Activated T-cell treated with anti-CD3 and anti-CD28 coated beads, Interleukin-2, amount 50 U/mL, for 48 hours (primary cell): ENCODE results near the gene GPD1L.
"Not testable (repeated sequence)": the region's sequence is repeated elsewhere in the genome, so short reads cannot be mapped to it uniquely, and the experiment has no call there.

Experiments used
- DNase-seq, 2 experiments: peaks; one replicate each; pipeline ENCODE4 v3.0.0-alpha.2; 2020

GPD1L gene

DNA sequence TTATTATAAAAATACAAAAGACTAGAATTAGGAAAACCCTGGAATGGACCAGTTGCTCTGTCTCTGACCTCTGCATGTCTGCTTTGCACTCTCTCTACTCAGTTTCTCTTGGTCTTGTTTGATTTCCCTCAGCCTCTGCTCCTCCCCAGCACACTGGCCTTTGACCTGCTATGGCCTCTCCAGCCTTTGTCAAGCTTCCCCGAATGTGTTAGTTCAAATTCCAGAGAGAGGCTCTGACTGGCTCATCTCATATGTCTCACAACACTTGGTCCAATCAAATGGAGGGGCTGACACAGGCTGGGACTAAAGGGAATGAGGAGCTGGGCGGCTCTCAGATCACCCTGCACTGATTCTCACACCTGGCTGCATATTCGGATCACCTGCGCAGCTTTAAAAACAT, 79.7 kb downstream of the GPD1L start:
- no peak for DNase-seq

DNA sequence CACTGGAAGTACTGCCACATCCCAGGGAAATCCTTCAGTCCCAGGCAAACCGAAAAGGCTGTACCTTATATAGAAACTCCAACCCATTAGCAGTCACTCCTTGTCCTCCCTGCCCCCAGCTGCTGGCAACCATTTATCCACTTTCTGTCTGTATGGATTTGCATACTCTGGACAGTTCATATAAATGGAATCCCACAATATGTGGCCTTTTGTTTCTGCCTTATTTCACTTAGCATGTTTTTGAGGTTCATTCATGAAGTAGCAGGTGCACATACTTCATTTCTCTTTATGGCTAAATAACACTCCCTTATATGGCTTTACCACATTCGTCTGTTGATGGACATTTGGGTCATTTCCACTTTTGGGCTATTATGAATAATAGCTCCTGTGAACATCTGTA, 80.5 kb downstream of the GPD1L start:
- no peak for DNase-seq

DNA sequence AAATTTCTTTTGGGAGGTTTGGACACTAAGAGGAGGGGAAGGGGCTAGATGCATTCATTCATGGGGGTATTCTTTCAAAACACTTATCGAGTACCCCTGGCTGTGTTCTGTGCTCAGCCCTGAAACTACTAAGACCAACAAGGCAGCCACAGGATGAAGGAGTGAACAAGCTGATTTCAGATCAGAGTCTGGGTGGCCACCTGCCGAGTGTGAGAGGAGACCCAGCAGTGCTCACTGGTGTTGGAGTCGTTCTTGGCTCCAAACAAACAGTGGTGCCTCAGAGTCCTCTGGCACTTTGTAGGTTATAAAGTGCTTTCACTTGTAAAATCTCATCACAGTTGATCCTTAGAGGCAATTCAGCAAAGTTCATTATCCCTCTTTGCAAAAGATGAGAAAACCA, 83.3 kb downstream of the GPD1L start:
- no peak for DNase-seq

DNA sequence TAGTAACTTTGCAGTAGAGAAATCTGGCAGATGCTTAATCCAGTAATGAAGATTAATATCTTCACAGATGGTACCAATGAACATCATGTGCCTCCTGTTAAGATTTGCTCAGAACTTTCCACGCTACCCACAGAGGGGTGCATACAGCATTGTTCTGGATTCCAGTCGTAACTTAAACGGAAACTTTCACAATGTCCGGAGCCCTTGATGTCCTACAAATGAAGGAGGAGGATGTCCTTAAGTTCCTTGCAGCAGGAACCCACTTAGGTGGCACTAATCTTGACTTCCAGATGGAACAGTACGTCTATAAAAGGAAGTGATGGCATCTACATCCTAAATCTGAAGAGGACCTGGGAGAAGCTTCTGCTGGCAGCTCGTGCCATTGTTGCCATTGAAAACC, 84.1 kb downstream of the GPD1L start:
- DNase-seq, result not testable (repeated sequence)

DNA sequence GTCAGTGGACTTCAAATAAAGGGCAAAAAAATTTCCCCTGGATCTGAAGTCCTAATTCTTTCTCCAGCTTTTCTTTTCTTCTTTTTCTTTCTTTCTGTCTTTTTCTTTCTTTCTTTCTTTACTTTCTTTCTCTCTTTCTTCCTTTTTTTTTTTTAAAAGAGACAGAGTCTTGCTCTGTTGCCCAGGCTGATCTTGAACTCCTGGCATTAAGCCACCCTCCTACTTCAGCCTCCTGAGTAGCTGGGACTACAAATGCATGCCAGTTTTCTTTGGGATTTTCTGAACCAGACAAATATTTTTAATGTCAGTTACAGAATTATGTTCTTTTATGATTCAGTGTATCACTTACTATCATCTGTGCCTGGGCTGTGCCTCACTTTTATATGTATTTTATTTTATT, 86.7 kb downstream of the GPD1L start:
- no peak for DNase-seq

DNA sequence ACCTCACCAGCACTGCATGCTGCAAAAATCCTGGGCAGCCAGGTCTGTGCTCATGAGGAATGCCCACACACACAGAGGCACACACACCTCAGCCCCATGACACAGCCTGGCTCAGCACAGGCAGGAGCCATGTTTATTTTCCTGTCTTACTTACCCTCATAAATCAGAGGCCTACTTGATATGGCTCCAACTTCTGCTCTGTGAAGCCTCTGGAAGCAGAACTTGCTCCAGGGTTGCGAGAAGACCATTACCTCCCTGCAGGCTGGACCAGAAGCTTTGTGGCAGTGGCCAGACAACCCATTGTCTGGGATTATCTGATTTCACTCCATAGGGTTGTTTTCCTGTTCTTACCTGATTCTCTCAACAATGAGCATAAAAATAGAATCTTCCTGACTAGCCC, 88.2 kb downstream of the GPD1L start:
- no peak for DNase-seq

DNA sequence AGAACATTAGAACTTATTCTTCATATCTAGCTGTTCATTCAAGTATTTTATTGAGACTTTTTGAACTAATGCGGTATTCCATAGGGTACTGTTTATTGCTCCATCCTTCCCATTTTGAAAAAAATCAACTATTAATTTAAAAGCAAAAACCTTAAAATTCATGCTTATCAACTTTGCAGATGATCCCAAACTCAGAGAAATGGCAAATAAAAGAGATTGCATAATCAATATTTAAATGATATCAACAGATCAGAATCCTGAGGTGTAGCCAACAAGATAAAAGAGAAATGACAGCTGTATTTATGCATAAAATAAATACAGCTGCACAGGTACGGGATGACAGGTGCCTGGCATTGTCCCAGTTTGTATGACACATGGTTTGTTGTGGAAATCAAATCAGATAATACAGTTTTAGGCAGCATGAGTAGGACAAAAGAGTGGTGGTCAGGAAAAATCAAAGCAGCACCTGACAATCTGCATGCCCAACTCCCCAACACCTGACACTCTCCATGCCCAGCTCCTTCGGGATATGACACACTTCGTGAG, 89.6 kb downstream of the GPD1L start:
- no peak for DNase-seq

DNA sequence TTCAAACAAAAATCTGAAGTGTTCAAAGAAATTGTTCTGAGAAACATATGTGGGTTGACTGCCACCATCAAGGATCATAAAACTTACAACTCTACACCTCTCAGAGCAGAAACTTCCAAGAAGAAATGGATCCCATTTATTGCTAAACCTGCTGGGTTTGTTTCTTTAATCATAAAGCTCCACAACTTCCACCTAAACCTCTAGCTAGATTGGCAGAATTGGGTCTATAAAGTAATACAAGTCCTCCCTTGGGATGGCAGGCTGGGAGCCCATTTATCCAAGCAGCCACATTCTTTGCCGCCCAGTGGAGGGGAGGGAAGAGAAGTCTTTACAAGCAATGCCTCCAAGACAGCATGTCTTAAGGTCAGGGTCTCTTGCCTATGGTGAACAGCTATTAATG, 91.6 kb downstream of the GPD1L start:
- no peak for DNase-seq

DNA sequence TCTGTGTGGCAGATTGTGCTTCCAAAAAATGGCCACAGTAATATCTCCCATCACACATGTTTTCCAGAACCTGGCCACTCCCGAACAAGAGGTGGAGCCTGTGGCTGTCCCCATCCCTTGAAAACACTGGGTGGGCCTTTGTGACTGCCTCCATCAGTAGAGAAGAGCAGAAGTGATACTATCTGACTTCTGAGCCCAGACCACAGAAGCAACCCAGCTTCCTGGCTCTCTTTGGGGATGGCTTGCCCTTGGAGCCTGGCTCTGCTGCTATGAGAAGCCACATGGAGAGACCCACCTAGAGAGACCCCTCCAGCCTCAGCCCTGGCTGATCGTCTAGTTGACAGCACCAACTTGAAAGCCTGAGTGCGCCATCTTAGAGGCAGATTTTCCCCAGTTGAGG, 92.3 kb downstream of the GPD1L start:
- DNase-seq, result no peak

DNA sequence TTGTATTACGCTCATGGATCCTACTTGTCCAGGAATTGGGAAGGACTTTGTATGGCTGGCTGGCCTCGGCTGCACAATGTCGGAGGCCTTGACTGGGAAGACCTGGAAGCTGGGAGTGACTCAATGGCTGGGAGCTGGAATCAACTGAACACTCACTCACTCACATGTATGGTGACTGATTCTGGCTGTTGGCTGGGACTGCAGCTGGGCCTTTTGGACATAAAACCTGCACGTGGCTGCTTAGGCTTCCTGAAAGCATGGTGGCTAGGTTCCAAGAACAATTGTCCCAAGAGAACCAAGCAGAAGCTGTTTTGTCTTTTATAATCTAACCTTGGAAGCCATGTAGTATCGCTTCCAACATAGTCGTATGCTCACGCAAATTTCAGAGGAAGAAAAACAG, 94.1 kb downstream of the GPD1L start:
- DNase-seq, result no peak

DNA sequence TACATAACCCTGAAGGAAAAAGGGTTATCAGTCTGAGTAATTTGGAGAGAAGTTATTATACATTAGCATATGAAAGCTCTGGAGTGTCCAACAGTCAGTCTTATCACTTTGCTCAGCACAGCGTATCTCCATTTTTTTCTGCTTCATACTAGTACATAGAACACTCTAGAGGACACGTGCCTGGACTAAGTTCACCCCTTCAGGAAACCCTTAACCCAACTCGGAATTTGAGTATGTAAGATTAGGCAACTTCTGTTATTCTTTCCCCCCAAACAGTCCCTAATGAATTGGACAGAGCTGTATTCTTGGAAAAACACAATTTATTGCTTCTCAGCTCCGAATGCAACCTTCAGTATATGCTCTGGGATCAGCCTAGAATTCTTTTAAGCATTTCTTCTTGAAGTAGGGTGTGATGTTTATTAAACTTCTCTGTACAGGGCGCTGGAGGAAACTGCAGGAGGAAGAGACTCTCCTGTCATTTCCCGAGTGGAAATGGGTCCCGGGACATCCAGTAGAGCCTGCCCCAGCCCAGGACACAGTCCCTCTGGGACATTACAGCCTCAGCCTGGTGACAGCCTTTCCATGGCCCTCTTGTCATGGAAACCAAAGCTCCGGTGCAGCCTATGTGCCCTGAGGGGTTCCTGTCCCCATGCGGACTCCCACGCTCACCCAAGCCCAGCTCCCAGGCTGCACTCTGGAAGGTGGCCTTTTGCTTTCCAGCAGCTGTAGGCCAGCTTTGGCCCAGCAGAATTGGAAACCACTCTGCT, 94.8 kb downstream of the GPD1L start:
- no peak for DNase-seq

DNA sequence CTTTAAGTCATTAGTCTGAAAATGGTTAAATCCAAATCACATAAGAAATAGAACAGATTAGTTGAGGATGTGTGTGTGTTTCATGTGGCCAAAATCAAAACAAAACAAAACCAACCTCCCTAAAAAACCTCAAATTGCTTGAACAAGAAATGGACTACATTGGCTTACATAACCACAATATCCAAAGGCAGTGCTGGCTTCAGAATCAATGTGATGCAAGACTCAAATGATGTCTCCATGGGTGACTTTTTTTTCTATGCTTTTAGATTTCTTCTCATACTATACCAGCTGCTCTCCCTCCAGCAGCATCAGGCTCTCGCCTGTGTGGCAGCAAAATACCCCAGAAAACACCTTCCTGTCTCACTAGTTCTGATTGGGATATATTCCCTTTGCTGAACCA, 96.1 kb downstream of the GPD1L start:
- DNase-seq, result no peak

DNA sequence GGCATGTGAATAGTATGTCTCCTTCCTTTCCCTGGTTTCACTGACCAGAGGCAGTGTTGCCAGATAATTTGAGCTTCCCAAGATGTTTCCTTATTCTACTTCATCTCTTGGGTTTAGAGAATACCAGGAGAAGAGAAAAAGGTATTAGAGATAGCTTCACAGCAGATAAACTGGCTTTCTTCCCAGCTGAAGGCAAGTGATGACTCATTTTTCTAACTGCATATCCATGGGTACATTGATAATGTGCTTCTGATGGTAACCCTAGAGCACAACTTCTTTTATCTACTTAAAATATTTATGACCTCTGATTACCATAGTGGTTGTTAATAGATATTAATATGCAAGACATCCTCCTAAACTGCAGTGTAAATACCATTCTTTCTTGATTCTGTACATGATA, 97.4 kb downstream of the GPD1L start:
- DNase-seq, result no peak

DNA sequence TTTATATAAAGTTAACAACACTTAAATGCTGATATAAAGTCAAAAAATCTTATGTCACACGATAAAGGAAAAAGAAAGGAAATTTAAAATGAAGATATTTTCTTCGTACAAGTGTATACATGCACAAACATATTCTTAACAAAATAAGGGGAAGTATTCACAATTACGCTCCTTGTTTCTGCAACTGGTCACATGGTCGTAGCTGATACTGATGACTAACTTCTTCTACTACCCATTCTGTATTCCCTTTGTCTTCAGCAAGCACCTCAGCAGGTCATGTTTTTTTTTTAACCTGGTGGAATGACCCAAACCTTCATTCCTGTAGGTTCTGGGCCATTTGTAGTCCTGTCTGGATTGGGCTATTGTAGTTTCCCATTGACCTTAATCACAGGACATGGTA, 102.0 kb downstream of the GPD1L start:
- DNase-seq, result no peak

DNA sequence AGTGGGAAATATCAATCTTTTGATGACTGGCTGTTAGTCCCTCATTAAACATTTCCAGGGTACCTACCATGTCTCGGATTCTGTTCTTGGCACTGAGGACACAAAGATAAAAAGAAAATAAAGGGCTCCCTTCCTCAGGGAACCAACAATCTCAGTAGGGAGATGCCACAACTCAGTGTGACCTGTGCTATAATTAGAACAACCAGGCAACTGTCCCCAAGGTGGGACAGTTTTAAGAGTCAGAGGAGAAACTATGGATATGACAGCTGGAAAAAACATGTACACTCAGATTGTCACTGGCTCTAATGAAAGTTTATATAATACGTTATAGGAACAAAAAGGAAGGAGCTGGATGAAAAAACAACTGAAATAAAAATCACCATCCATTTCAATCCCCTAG, 108.8 kb downstream of the GPD1L start:
- DNase-seq, result no peak

DNA sequence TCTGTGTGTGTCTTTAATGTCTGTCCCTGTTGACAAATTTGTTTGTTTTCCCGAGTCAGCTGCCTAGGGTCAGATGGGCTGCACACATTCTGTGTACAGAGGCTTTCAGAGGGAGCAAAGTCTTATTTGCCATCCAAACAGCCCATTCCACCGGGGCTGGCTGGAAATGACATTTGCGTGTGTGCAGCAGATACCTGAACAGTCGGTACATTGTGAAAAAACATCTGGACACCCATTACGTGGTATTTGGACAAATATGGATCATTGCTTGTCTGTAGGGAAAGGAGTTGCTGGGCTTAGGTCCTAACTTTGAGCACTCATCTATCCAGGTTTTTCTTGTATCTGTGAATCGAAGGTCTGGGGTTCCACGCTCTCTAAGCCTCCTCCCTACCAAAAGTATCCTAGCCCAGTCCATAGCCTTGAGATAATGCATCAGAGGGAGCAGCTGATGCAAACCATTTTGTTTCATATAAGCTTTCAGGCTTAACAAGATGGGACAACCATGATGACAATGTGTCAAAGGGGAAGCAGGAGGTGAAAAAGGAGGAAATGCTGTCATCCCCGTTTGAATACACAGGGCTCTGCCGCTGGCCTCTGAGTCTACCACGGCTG, 109.9 kb downstream of the GPD1L start:
- no peak for DNase-seq

DNA sequence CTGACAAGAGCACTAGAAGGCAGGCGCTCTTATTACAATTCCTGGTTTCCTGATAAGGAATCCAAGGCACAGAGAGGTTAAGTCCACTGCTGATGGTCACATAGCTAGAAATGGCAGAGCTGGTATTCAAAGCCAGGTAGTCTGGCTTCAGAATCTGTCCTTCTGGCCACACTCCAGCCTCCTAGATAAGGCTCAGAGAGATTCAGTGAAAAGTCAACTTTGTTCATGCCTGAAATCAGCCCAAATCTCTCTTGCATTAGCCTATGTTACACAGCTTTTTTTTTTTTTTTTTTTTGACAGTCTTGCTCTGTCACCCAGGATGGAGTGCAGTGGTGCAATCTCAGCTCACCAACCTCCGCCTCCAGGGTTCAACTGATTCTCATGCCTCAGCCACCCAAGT, 110.9 kb downstream of the GPD1L start:
- no peak for DNase-seq
